H1 (cell line): Measurements from ENCODE around the gene BCAS4. TPM values are rescaled to one million over a fixed set of nuclear protein-coding genes. Genes with fewer than 3 reads are reported as not detected.

ENCODE experiments used
- CTCF ChIA-PET: fragments of 300-600 bp; sonication (Branson Sonifier 250); formaldehyde crosslinking; loops from one replicate; lab custom pipeline; 2021; ENCODE audit not compliant: partially characterized antibody; lab: Charles Lee
- POLR2A ChIA-PET: fragments of 300-600 bp; sonication (Branson Sonifier 250); formaldehyde crosslinking; loops from one replicate; lab custom pipeline; 2021; ENCODE audit warnings: inconsistent platforms; ENCODE audit not compliant: partially characterized antibody; lab: Charles Lee
- DNase-seq, 2 experiments: peaks; one replicate each; pipeline versions ENCODE4 v3.0.0 to v3.0.0-alpha.2; 2010 to 2022; ENCODE audit warnings: low spot score in 2 of 2, low read depth in 1 of 2, mixed read lengths in 1 of 2
- FAIRE-seq: peaks from 2 replicates; lab custom pipeline; 2011; peaks lifted over from hg19 to GRCh38; lab: Jason Lieb, UNC
- H2AFZ ChIP-seq: 2 replicates; pipeline ENCODE4 v1.8.1; 2012; ENCODE audit warnings: low read length, inconsistent platforms
- H2AK5ac ChIP-seq: 2 replicates; pipeline ENCODE4 v1.6.1; 2013; ENCODE audit warnings: low read depth, low read length
- H2BK120ac ChIP-seq: replicated peaks from 2 replicates; pipeline ENCODE3; 2013; ENCODE audit warnings: low read depth, low read length, inconsistent platforms
- H2BK12ac ChIP-seq: 2 replicates; pipeline ENCODE4 v1.6.1; 2013; ENCODE audit warnings: low read depth, low read length
- H2BK15ac ChIP-seq: 2 replicates; pipeline ENCODE4 v1.6.1; 2013; ENCODE audit warnings: low read length
- H2BK20ac ChIP-seq: 2 replicates; pipeline ENCODE4 v1.6.1; 2013; ENCODE audit warnings: low read length
- H2BK5ac ChIP-seq: 2 replicates; pipeline ENCODE4 v1.6.1; 2013; ENCODE audit warnings: low read depth, low read length
- H3K14ac ChIP-seq: 2 replicates; pipeline ENCODE4 v1.6.1; 2013; ENCODE audit warnings: inconsistent platforms; ENCODE audit not compliant: insufficient read length
- H3K18ac ChIP-seq: 2 replicates; pipeline ENCODE4 v1.6.1; 2013; ENCODE audit warnings: low read length; ENCODE audit errors: extremely low read depth
- H3K23ac ChIP-seq: 2 replicates; pipeline ENCODE4 v1.6.1; 2013; ENCODE audit warnings: inconsistent platforms; ENCODE audit not compliant: insufficient read length
- H3K23me2 ChIP-seq: 2 replicates; pipeline ENCODE4 v1.6.1; 2013; ENCODE audit warnings: low read depth, low read length
- H3K27ac ChIP-seq: 2 replicates; pipeline ENCODE4 v1.6.1; 2011; ENCODE audit warnings: low read depth, low read length, inconsistent platforms
- H3K27me3 ChIP-seq, 4 experiments: replicated peaks in 1 of 4; 1 replicate in 1 of 4; 2 replicates in 3 of 4; pipeline versions ENCODE4 v1.6.1 to v1.8.1; 2011 to 2013; ENCODE audit warnings: low read length in 3 of 4, mild to moderate bottlenecking in 3 of 4, inconsistent platforms in 2 of 4, mixed read lengths in 2 of 4, moderate library complexity in 1 of 4; ENCODE audit not compliant: control insufficient read depth in 3 of 4, insufficient read depth in 3 of 4; ENCODE audit errors: extremely low read depth in 1 of 4
- H3K36me3 ChIP-seq, 4 experiments: 2 replicates each; pipeline versions ENCODE4 v1.6.1 to v1.8.1; 2011 to 2013; ENCODE audit warnings: mild to moderate bottlenecking in 4 of 4, low read length in 3 of 4, moderate library complexity in 2 of 4, control low read depth in 1 of 4, inconsistent platforms in 1 of 4; ENCODE audit not compliant: insufficient read depth in 4 of 4, control insufficient read depth in 2 of 4
- H3K4ac ChIP-seq: replicated peaks from 2 replicates; pipeline ENCODE3; 2013; ENCODE audit warnings: low read length, low read depth, mixed read lengths, inconsistent platforms; ENCODE audit not compliant: insufficient read length
- H3K4me1 ChIP-seq, 4 experiments: replicated peaks in 1 of 4; 1 replicate in 1 of 4; 2 replicates in 3 of 4; pipeline versions ENCODE4 v1.6.1 to v1.8.1; 2011 to 2013; ENCODE audit warnings: low read length in 3 of 4, inconsistent platforms in 2 of 4, mixed read lengths in 1 of 4; ENCODE audit not compliant: insufficient read depth in 4 of 4, control insufficient read depth in 3 of 4
- H3K4me2 ChIP-seq, 2 experiments: 2 replicates each; pipeline versions ENCODE4 v1.6.1 to v1.8.1; 2011 to 2013; ENCODE audit warnings: low read depth in 2 of 2, low read length in 2 of 2, control low read depth in 1 of 2, inconsistent platforms in 1 of 2, mild to moderate bottlenecking in 1 of 2; ENCODE audit not compliant: insufficient read depth in 1 of 2
- H3K4me3 ChIP-seq, 4 experiments: fragments of 200-600, 300-600 bp in 1 of 4; sonication (generic), shearing (Covaris generic), sonication (Bioruptor Twin) in 1 of 4; 2 replicates each; pipeline versions ENCODE4 v1.5.1 to v1.8.1; 2011 to 2016; ENCODE audit warnings: low read length in 4 of 4, low read depth in 3 of 4, control low read depth in 2 of 4, inconsistent platforms in 2 of 4, mild to moderate bottlenecking in 2 of 4, mixed read lengths in 1 of 4, moderate library complexity in 1 of 4; ENCODE audit not compliant: insufficient read depth in 2 of 4; ENCODE audit errors: extremely low read depth in 1 of 4
- H3K56ac ChIP-seq: replicated peaks from 2 replicates; pipeline ENCODE3; 2013; ENCODE audit warnings: low read depth, mild to moderate bottlenecking, mixed read lengths, low read length, inconsistent platforms; ENCODE audit not compliant: insufficient read length
- H3K79me1 ChIP-seq: 2 replicates; pipeline ENCODE4 v1.6.1; 2013; ENCODE audit warnings: low read depth, low read length, control low read depth
- H3K79me2 ChIP-seq, 2 experiments: 2 replicates each; pipeline versions ENCODE4 v1.6.1 to v1.8.1; 2012 to 2013; ENCODE audit warnings: low read length in 2 of 2, mild to moderate bottlenecking in 2 of 2, inconsistent platforms in 1 of 2; ENCODE audit not compliant: insufficient read depth in 2 of 2, control insufficient read depth in 1 of 2
- H3K9ac ChIP-seq, 4 experiments: replicated peaks in 1 of 4; 1 replicate in 1 of 4; 2 replicates in 3 of 4; pipeline versions ENCODE4 v1.6.1 to v1.8.1; 2011 to 2013; ENCODE audit warnings: low read depth in 3 of 4, low read length in 3 of 4, control low read depth in 2 of 4, mild to moderate bottlenecking in 2 of 4, moderate library complexity in 2 of 4, inconsistent platforms in 1 of 4; ENCODE audit errors: extremely low read depth in 1 of 4
- H3K9me3 ChIP-seq, 2 experiments: 2 replicates each; pipeline versions ENCODE4 v1.6.1 to v1.8.1; 2012 to 2013; ENCODE audit warnings: mild to moderate bottlenecking in 2 of 2, moderate library complexity in 2 of 2, control low read depth in 1 of 2, inconsistent platforms in 1 of 2, low read depth in 1 of 2, low read length in 1 of 2, mixed read lengths in 1 of 2; ENCODE audit not compliant: insufficient read depth in 2 of 2
- H4K20me1 ChIP-seq, 2 experiments: replicated peaks in 1 of 2; 2 replicates each; pipeline versions ENCODE3 to v1.8.1; 2011 to 2013; ENCODE audit warnings: inconsistent platforms in 2 of 2, low read length in 2 of 2, mild to moderate bottlenecking in 1 of 2; ENCODE audit not compliant: insufficient read depth in 2 of 2, control insufficient read depth in 1 of 2
- H4K5ac ChIP-seq: 2 replicates; pipeline ENCODE4 v1.6.1; 2013; ENCODE audit warnings: low read length, low read depth, mixed read lengths, inconsistent platforms; ENCODE audit not compliant: insufficient read length
- H4K8ac ChIP-seq: 2 replicates; pipeline ENCODE4 v1.8.0; 2013; ENCODE audit warnings: mild to moderate bottlenecking, moderate library complexity, low read length, inconsistent platforms; ENCODE audit not compliant: insufficient read depth; ENCODE audit errors: extremely low read depth
- H4K91ac ChIP-seq: replicated peaks from 2 replicates; pipeline ENCODE3; 2013; ENCODE audit warnings: low read length, mixed read lengths, inconsistent platforms; ENCODE audit not compliant: insufficient read length
- CTBP2 ChIP-seq: IDR thresholded peaks from 2 replicates; pipeline ENCODE4 v1.7.0; 2011; ENCODE audit warnings: borderline replicate concordance, mild to moderate bottlenecking, moderate library complexity, mixed read lengths, low read length; ENCODE audit not compliant: insufficient read depth, insufficient read length
- GABPA ChIP-seq: IDR thresholded peaks from 2 replicates; pipeline ENCODE4 v1.6.1; 2011; ENCODE audit warnings: mild to moderate bottlenecking, low read length, moderate library complexity, borderline replicate concordance; ENCODE audit not compliant: insufficient read depth
- SIN3A ChIP-seq, 2 experiments: IDR thresholded peaks in 1 of 2; conservative IDR thresholded peaks in 1 of 2; 2 replicates each; pipeline ENCODE4 v1.6.1; 2011 to 2012; ENCODE audit warnings: low read length in 2 of 2, improper control_type of control experiment in 1 of 2, low read depth in 1 of 2, mild to moderate bottlenecking in 1 of 2
- SRF ChIP-seq: IDR thresholded peaks from 2 replicates; pipeline ENCODE4 v1.6.1; 2011; ENCODE audit warnings: mild to moderate bottlenecking, low read depth, low read length, moderate library complexity
- TEAD4 ChIP-seq: IDR thresholded peaks from 2 replicates; pipeline ENCODE4 v1.6.1; 2012; ENCODE audit warnings: low read depth, low read length, inconsistent platforms, mixed read lengths
- whole genome bisulfite sequencing, 2 experiments: shearing (Covaris generic) in 1 of 2; methylation state at CpG; one replicate each; pipeline versions ENCODE4 v1.1.6 to v1.1.7; 2013 to 2015; ENCODE audit warnings: low lambda C conversion rate in 2 of 2, mixed read lengths in 2 of 2, inconsistent platforms in 1 of 2, low coverage in 1 of 2, missing lambda C conversion rate in 1 of 2; ENCODE audit not compliant: insufficient replicate concordance in 2 of 2, insufficient coverage in 1 of 2, insufficient read length in 1 of 2; ENCODE audit errors: extremely low coverage in 1 of 2, missing lambda C conversion rate in 1 of 2; 5-methylcytosine and 5-hydroxymethylcytosine counted together
- polyA plus RNA-seq, 7 experiments: library from polyadenylated mRNA; depleted of rRNA in 3 of 7; stranded (reverse) in 5 of 7; unstranded in 2 of 7; fragments of >200 nt in 5 of 7; fragments of 200-250 nt in 2 of 7; gene quantifications; 1 replicate in 5 of 7; 2 replicates in 1 of 7; 4 replicates in 1 of 7; pipeline versions ENCODE4 v1.2.1 to v1.2.3, GENCODE V29; 2011 to 2013; ENCODE audit warnings: missing spikeins in 2 of 7, mixed read lengths in 2 of 7
- total RNA-seq: library from RNA; stranded (reverse); fragmentation: NEBNext Ultra II Directional; extraction: Animal tissue kit (Norgen Biotek cat#: 25700); gene quantifications from 2 replicates; pipeline ENCODE4 v1.2.1, GENCODE V29; 2021

BCAS4 gene
- total and polyA plus RNA-seq, 2 of the 8 experiments (the other 6 are each of a cell fraction or from before 2014, with no cell fraction given) = 21.2 to 23.6 TPM

GRCh38 chr20:50909413-50909812 lies 114.6 kb downstream of the BCAS4 start:
- DNase-seq = no peak
- H3K4me2 ChIP-seq = no peak overlapping the region
- H3K23me2 ChIP-seq = no peaks in the 10 kb centered on the region
- H3K18ac ChIP-seq = no peak overlapping the region
- no peak overlapping the region for H3K9ac ChIP-seq
- no peak overlapping the region for H3K4me3 ChIP-seq
- no peak overlapping the region for H4K8ac ChIP-seq
- no peaks in the 10 kb centered on the region for H3K9me3 ChIP-seq
- H2BK20ac ChIP-seq = no peak overlapping the region
- H4K91ac ChIP-seq = no peak overlapping the region
- no peak overlapping the region for H2BK5ac ChIP-seq
- peaks cover 2% of the 10 kb centered on the region; the same call in 1 of the 2 replicates for H3K79me1 ChIP-seq
- no peak overlapping the region for H2AK5ac ChIP-seq
- 89% methylated on average over 3 of the region's 3 CpGs; no CpG with 5 or more reads in 1 of the 2 experiments for WGBS, 2 experiments
- CTCF ChIA-PET = interaction anchor here (0.7 to 3.9 kb wide), 7 partner anchors 10 to 456 kb away, joined by 3 to 14 read pairs (median 5); partner anchors contain the start of genes ADNP and BCAS4
- H2BK120ac ChIP-seq = no peak overlapping the region
- no peak overlapping the region for H3K23ac ChIP-seq
- peaks cover 0 to 3% (median 2%) of the 10 kb centered on the region in 4 experiments; a peak in 1 of 7 replicates for H3K4me1 ChIP-seq
- no peak overlapping the region for H2AFZ ChIP-seq
- H4K20me1 ChIP-seq = peaks cover 35 to 52% of the 10 kb centered on the region in 2 experiments
- TF ChIP-seq CTBP2 (no peak), SRF (no peak), GABPA (no peak), SIN3A (conservative IDR thresholded peaks at IDR 0.05 in 1 of 2, IDR thresholded peaks at IDR 0.05 in 1 of 2; ENCODE audit: low read depth in 1 of 2, low read length in 2 of 2) (no peak), TEAD4 (no peak)
- TF ChIP-seq, all 59 proteins: peak for 0
- FAIRE-seq = no peak
- H3K4ac ChIP-seq = no peak overlapping the region
- no peak overlapping the region for H3K27ac ChIP-seq
- no peak overlapping the region for H2BK12ac ChIP-seq
- no peak overlapping the region for H3K56ac ChIP-seq
- peaks cover 62 to 100% of the 10 kb centered on the region in 2 experiments for H3K79me2 ChIP-seq
- H2BK15ac ChIP-seq = no peak overlapping the region
- POLR2A ChIA-PET = interaction anchor here (0.7 to 13.0 kb wide), 6 partner anchors 9 to 110 kb away, joined by 3 to 206 read pairs (median 4); partner anchors contain the start of gene ADNP
- H3K14ac ChIP-seq = no peak overlapping the region
- no peaks in the 10 kb centered on the region for H3K27me3 ChIP-seq
- H3K36me3 ChIP-seq = peaks cover 0 to 20% (median under 1%) of the 10 kb centered on the region in 4 experiments; a peak in 4 of 8 replicates
- no peak overlapping the region for H4K5ac ChIP-seq
